Stimulated activated CD8-positive, alpha-beta memory T cell treated with anti-CD3 and anti-CD28 coated beads, Interleukin-4, amount 100 ng/mL, for 24 hours (primary cell): ENCODE data around the gene NLGN3.

ENCODE experiments used
- DNase-seq: peaks from one replicate; pipeline ENCODE4 v3.0.0-alpha.2; 2020; ENCODE audit warnings: low read depth

NLGN3 gene

GRCh38 chrX:71214152-71214551 is 69.5 kb downstream of the NLGN3 start:
- no peak for DNase-seq

DNA sequence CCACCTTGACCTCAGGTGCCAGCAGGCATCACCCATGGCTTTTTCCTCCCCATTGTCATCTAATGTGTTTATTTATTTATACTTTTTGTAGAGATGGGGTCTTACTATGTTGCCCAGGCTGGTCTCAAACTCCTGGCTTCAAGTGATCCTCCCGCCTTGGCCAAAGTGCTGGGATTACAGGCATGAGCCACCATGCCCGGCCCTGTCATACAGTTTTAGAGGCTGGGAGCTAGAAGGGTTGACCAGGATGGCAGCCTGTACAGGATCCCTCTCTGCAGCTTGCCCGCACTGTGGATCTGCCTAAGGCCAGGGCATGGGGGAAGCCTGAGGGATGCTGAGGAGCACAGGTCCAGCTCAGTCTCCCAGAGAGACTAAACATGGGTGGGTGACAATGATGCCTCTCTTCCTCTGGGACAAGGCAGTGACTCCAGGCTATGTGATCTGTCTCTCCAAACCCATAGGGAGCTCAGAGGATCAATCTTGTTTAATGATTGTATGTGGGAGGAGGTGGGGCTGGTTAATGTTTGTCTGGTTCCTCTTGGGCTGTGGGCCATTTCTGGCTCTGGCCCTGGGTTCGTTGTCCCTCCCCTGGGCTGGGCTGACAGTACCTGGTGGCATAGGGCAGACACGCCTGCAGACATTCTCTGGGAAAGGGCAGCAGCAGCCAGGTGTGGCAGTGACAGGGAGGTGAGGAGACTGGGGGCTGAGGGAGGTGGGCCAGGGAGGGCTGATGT is 70.1 kb downstream of the NLGN3 start:
- DNase-seq, result no peak

DNA sequence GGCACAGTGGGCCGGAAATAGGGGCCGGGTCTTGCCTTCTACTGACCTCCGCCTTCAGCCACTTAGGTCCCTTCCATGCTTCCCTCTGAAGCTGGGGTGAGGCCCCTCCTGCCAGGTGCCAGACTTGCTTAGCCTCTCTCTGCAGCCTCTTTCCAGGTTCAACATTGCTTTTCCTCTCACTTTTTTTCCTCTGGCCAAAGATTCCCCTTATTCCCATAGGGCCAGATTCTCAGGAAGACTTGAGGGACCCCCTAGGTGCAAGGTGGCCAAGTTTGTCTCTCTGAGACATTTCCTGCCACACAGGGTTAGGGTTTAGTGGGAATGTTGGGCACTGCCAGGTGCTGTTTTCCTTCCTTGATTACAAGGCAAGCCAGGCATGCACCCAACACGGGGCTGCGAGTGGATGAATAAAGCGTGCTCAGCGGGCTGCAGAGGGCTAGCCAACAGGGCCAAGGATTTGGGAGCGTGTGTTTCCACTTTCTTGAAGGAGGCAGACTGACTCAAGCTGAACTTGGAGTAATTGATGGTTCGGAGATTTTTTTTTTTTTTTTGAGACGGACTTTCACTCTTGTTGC is 70.8 kb downstream of the NLGN3 start:
- DNase-seq, result no peak

DNA sequence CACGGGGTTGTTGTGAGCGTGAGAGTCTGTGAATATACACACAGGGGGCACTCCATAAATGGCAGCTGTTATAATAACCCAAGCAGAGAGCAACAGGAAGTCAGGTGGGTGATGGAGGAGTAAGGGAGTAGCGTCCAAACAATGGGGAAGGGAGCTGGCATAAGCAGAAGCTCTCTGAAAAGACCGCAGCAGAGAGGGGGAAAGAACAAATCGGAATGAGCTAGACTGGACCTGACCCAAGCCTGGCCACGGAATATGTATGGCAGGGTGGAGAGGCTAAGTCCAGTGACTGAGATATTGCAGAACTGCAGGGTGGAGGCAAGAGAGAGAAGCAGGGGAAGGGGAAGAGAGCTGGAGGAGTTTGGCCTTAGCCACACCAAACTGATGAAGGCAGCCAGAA is 71.8 kb downstream of the NLGN3 start:
- no peak for DNase-seq

DNA sequence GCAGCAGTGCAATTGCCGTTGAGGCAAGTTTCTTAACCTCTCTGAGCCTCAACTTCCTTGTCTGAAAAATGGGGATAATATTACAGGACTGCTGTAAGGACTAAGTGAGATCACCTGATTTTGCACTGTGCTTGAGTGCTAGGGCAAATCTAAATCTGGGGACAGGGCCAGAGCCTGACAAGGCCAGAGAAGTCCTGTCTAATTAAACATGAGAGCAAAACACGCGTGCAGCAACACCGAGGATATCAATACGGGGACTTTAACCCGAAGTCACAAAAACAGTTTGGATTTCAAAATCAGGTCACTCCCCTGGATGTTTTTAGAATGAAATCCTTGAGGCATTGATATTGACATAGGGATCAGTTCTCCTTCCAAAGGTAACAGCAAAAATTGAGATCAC is 72.7 kb downstream of the NLGN3 start:
- DNase-seq, result no peak
